ENCODE data around the gene DSCAM.

The DSCAM gene

DNA sequence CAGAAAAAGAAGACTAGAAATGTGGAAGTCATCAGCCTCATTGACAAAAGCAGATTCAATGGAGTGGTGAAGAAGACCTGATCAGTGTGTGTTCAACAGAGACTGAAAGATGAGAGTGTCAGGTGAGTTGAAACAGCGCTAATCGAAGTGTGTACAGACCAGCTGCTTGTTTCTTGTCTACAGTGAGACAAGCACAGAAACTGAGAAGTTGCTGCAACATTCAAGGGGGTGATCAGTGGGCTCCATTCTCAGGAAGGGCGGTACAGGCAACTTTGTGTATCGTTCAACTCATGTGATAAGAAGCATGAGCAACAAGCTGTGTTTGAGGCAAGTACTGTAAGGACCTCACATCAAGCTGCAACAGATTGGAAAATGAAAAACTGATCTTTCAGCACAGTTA is 19.4 kb downstream of the DSCAM start:
- no peak overlapping the region for H3K4me3 ChIP-seq (ENCODE audit: low read length)
- no peak for DNase-seq (ENCODE audit: low read depth)
- TF ChIP-seq, protein P1, sequence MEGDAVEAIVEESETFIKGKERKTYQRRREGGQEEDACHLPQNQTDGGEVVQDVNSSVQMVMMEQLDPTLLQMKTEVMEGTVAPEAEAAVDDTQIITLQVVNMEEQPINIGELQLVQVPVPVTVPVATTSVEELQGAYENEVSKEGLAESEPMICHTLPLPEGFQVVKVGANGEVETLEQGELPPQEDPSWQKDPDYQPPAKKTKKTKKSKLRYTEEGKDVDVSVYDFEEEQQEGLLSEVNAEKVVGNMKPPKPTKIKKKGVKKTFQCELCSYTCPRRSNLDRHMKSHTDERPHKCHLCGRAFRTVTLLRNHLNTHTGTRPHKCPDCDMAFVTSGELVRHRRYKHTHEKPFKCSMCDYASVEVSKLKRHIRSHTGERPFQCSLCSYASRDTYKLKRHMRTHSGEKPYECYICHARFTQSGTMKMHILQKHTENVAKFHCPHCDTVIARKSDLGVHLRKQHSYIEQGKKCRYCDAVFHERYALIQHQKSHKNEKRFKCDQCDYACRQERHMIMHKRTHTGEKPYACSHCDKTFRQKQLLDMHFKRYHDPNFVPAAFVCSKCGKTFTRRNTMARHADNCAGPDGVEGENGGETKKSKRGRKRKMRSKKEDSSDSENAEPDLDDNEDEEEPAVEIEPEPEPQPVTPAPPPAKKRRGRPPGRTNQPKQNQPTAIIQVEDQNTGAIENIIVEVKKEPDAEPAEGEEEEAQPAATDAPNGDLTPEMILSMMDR (conservative IDR thresholded peaks at IDR 0.05; ENCODE audit: low read length) = no peak

DNA sequence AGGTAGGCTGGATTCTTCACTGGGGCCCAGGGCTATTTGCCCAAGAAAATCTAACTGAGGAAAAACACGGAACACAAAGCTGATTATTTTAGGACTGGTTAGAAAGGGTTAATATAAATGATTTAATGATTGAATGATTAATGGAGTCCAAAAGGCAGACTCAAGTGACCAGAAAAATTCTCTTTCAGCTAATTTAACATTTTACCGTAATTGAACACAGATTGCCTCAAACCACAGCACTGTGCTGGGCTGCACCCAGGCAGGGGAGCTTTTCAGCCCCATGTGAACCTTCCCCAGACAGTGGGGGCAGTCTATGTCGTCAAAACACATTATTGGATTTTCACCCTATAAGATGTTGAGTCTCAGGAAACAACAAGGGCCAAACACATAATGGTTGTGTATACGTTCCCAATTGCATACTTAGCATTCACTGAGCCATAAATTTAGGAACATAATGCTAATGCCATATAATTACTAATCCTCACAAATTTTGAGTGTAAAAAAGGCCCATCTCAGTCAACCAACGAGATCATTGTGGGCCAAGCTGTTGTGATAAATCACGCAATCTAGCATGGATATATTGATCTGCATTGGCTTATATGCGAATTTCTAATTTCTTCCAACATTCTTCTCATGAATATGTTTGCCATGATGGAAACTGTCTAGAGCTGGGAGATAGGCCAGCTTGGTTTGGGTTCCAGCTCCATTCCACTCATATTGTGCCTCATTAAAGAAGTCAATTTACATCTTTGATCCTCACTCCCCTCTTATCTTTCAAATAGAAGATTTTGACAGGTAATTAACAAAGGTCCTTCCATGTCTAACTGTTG is 27.7 kb downstream of the DSCAM start:
- H3K4me3 ChIP-seq (ENCODE audit: low read length) = no peak overlapping the region
- TF ChIP-seq, protein P1 (conservative IDR thresholded peaks at IDR 0.05; ENCODE audit: low read length) = no peak
- no peak for DNase-seq (ENCODE audit: low read depth)

DNA sequence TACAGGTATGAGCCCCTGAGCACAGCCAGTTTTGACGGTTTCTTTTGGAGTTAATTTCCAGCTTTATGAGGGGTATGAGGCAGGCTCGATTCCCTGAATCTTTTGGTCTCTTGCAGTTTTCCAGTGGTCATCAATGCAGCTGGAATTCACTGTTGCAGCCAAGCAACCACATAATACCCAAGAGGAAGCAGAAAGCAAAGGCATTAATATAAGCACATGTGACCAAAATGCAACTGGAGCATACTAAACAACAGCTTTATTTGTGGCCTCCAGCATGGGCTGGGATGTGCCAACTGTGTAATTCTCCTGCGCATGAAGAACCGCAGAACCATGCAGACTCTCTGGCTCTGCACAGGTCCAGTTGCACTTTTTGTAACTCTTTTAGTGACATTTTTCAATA is 33.0 kb downstream of the DSCAM start:
- no peak overlapping the region for H3K4me3 ChIP-seq (ENCODE audit: low read length)
- no peak for DNase-seq (ENCODE audit: low read depth)
- TF ChIP-seq, protein P1 (conservative IDR thresholded peaks at IDR 0.05; ENCODE audit: low read length) = no peak

DNA sequence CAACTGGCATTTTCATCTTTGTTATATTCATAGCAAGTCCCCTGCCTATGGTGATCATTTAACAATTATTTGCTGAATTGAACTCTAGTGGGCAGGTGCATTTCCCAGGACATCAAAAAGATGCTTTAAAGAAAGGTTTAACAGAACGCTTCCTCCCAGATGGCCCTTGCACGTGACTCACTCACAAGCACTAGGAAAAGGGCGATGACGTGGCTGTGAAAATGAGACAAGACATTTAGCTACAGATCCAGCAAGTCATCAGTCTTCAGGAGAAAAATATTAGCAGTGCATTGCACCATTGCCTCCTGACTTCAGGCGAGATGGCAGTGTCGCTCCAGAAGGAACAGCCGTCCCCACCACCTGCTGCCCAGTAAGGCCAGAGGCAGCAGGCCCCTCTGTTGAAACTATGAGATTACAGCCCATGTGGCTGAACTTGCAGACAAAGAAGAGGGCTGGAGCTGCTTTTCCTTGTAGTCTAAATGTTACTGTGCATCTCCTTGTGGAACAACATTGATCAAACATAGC is 37.2 kb downstream of the DSCAM start:
- TF ChIP-seq, protein P1 (conservative IDR thresholded peaks at IDR 0.05; ENCODE audit: low read length) = no peak
- no peak overlapping the region for H3K4me3 ChIP-seq (ENCODE audit: low read length)
- DNase-seq (ENCODE audit: low read depth) = no peak

DNA sequence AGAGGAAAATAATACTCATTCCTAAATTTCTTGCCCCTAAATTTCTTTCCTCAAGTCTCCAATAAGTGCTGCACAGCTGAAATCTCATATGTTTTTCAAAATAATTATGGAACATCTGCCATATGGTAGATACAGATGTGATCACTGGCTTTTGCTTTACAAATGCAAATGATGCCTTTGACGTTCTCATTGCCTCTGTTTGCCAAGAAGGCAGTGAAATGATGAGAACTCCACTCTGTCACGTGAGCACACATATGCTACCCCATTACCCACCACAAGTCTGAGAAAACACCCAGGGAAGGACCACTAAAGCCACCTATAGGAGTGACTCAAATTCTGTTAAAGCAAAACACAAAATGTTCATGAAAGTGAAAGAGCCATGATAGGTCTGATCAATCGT is 43.9 kb downstream of the DSCAM start:
- H3K4me3 ChIP-seq (ENCODE audit: low read length) = no peak overlapping the region
- TF ChIP-seq, protein P1 (conservative IDR thresholded peaks at IDR 0.05; ENCODE audit: low read length) = no peak
- DNase-seq (ENCODE audit: low read depth) = no peak

DNA sequence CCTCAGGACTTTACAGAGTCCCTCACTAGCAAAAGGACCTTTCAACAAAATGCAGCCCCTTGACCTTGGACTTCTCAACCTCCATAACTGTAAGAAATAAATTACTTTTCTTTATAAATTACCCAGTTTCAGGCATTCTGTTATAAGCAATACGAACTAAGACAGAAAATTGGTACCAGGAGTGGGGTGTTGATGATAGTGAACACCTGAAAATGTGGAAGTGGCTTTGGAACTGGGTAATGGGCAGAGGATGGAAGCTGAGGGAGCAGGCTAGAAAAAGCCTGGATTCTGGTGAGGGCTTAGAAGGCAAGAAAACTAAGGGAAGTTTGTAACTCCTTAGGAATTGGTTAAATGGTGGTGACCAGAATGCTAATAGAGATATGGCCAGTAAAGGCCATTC is 46.8 kb downstream of the DSCAM start:
- H3K4me3 ChIP-seq (ENCODE audit: low read length) = no peak overlapping the region
- no peak for DNase-seq (ENCODE audit: low read depth)
- TF ChIP-seq, protein P1 (conservative IDR thresholded peaks at IDR 0.05; ENCODE audit: low read length) = no peak

DNA sequence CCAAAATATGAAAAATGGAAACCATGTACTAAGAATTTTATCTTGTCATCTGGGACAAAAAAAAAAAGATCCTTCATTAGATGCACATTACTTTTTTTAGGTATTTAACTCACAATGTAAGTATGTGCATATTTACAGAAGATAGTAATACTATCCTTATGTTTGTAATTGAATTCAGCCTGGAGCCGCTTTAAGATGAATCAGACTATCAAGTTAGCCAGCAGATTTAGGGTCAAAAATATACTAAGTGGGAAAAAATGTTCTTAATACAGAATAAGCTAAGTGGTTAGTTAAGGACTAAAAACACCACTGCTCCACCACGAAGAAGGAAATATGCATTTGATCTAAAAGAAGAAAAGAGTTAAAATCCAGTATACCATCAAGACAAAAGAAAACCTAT is 49.1 kb downstream of the DSCAM start:
- peak; percentile 4 for DNase-seq (ENCODE audit: low read depth)
- TF ChIP-seq, protein P1 (conservative IDR thresholded peaks at IDR 0.05; ENCODE audit: low read length) = no peak
- no peak overlapping the region for H3K4me3 ChIP-seq (ENCODE audit: low read length)

Data from AG10803 (cell line).